Smooth muscle cell (in vitro differentiated cells): ENCODE results near the gene PIP4K2A. TPM values are rescaled to one million over a fixed set of nuclear protein-coding genes. Genes with fewer than 3 reads are reported as not detected.

Experiments
- DNase-seq: peaks from one replicate; lab custom pipeline; 2025; ENCODE audit not compliant: unreplicated experiment; lab: John Stamatoyannopoulos, UW
- H2AFZ ChIP-seq: fragments of 200-600 bp; sonication (generic); 2 replicates; pipeline ENCODE4 v1.6.0; 2016; ENCODE audit warnings: antibody characterized with exemption, low read depth, mild to moderate bottlenecking
- H3F3A ChIP-seq: fragments of 200-600 bp; sonication (generic); 2 replicates; pipeline ENCODE4 v1.6.0; 2017; ENCODE audit warnings: antibody characterized with exemption, low read depth
- H3K27ac ChIP-seq: fragments of 200-600 bp; sonication (generic); 2 replicates; pipeline ENCODE4 v1.5.1; 2016; ENCODE audit warnings: low read depth, mild to moderate bottlenecking
- H3K27me3 ChIP-seq: fragments of 200-600 bp; sonication (generic); 2 replicates; pipeline ENCODE4 v1.6.1; 2016; ENCODE audit warnings: low read depth, mild to moderate bottlenecking
- H3K36me3 ChIP-seq: fragments of 200-600 bp; sonication (generic); 2 replicates; pipeline ENCODE4 v1.5.1; 2016; ENCODE audit warnings: low read depth
- H3K4me1 ChIP-seq: fragments of 200-600 bp; sonication (generic); 2 replicates; pipeline ENCODE4 v1.5.1; 2016; ENCODE audit warnings: low read depth
- H3K4me2 ChIP-seq: fragments of 200-600 bp; sonication (generic); 2 replicates; pipeline ENCODE4 v1.6.0; 2016; ENCODE audit warnings: mild to moderate bottlenecking
- H3K4me3 ChIP-seq: fragments of 200-600 bp; sonication (generic); 2 replicates; pipeline ENCODE4 v1.5.1; 2016; ENCODE audit warnings: mild to moderate bottlenecking
- H3K79me2 ChIP-seq: fragments of 200-600 bp; sonication (generic); 2 replicates; pipeline ENCODE4 v1.6.0; 2016; ENCODE audit warnings: low read depth, mild to moderate bottlenecking
- H3K9ac ChIP-seq: fragments of 200-600 bp; sonication (generic); 2 replicates; pipeline ENCODE4 v1.6.0; 2016; ENCODE audit warnings: low read depth
- H3K9me3 ChIP-seq: fragments of 200-600 bp; sonication (generic); replicated peaks from 2 replicates; pipeline ENCODE4 v1.5.1; 2016; ENCODE audit warnings: low read depth
- H4K20me1 ChIP-seq: fragments of 200-600 bp; sonication (generic); 2 replicates; pipeline ENCODE4 v1.6.0; 2016; ENCODE audit warnings: low read depth
- CTCF ChIP-seq: fragments of 200-600 bp; sonication (generic); IDR thresholded peaks from 2 replicates; pipeline ENCODE4 v1.5.1; 2017; ENCODE audit warnings: borderline replicate concordance, mild to moderate bottlenecking, antibody characterized with exemption; ENCODE audit not compliant: insufficient read depth, poor library complexity, severe bottlenecking
- WGBS: methylation state at CpG from one replicate; pipeline ENCODE4 v1.1.7; 2016; ENCODE audit warnings: low lambda C conversion rate; 5-methylcytosine and 5-hydroxymethylcytosine counted together
- polyA plus RNA-seq: library from polyadenylated mRNA; unstranded; fragments of >200 nt; fragmentation: Nextera tagmentation; extraction: Ambion mirVana; gene quantifications from 2 replicates; pipeline ENCODE4 v1.2.1, GENCODE V29; 2016
- total RNA-seq: library from RNA; depleted of rRNA; stranded (reverse); fragments of >200 nt; gene quantifications from 2 replicates; pipeline ENCODE4 v1.2.3, GENCODE V29; 2014

Gene PIP4K2A
- total and polyA plus RNA-seq, 2 experiments from 2014 or later: 7.5 to 8.9 TPM

- H3K9ac ChIP-seq: no peak overlapping the region
- H2AFZ ChIP-seq: no peak overlapping the region
- H3K27me3 ChIP-seq: no peaks in the 10 kb centered on the region
- 95% methylated on average over 8 of the region's 8 CpGs for WGBS
- peaks cover 8% of the 10 kb centered on the region for H3K4me1 ChIP-seq
- H3K9me3 ChIP-seq: no peaks in the 10 kb centered on the region
- no peak overlapping the region for H3K4me3 ChIP-seq
- H3K4me2 ChIP-seq: peak overlapping the region; percentile 6
- no peaks in the 10 kb centered on the region for H3K36me3 ChIP-seq
- H4K20me1 ChIP-seq: peaks cover 3% of the 10 kb centered on the region
- no peak for DNase-seq
- H3K79me2 ChIP-seq: no peaks in the 10 kb centered on the region
- H3F3A ChIP-seq: no peaks in the 10 kb centered on the region
- TF ChIP-seq CTCF: no peak
- no peak overlapping the region for H3K27ac ChIP-seq
These were observed 58.3 kb downstream of the PIP4K2A start for GRCh38 chr10:22656036-22656435.

GRCh38 chr10:22655312-22655981, 58.9 kb downstream of the PIP4K2A start:
- Histone ChIP-seq H3K4me3 (no peak overlapping the region), H3K27ac (no peak overlapping the region), H4K20me1 (peaks cover 3% of the 10 kb centered on the region), H3K9me3 (no peaks in the 10 kb centered on the region), H3F3A (no peaks in the 10 kb centered on the region), H2AFZ (no peak overlapping the region), H3K4me1 (peaks cover 8% of the 10 kb centered on the region), H3K27me3 (no peaks in the 10 kb centered on the region), H3K36me3 (no peaks in the 10 kb centered on the region), H3K9ac (no peak overlapping the region), H3K79me2 (no peaks in the 10 kb centered on the region), H3K4me2 (peak overlapping the region; percentile 6)
- WGBS: 56% methylated on average over 10 of the region's 10 CpGs
- TF ChIP-seq CTCF: no peak
- no peak for DNase-seq

- WGBS: 86% methylated on average over 6 of the region's 6 CpGs
- H3K4me2 ChIP-seq: no peak overlapping the region
- no peak for DNase-seq
- H3K79me2 ChIP-seq: no peaks in the 10 kb centered on the region
- H3K9ac ChIP-seq: no peak overlapping the region
- no peak overlapping the region for H3K4me3 ChIP-seq
- H3K27me3 ChIP-seq: no peaks in the 10 kb centered on the region
- H4K20me1 ChIP-seq: peaks cover 3% of the 10 kb centered on the region
- no peak overlapping the region for H2AFZ ChIP-seq
- H3K27ac ChIP-seq: no peak overlapping the region
- no peaks in the 10 kb centered on the region for H3K9me3 ChIP-seq
- peaks cover 16% of the 10 kb centered on the region for H3K4me1 ChIP-seq
- H3K36me3 ChIP-seq: no peaks in the 10 kb centered on the region
- no peaks in the 10 kb centered on the region for H3F3A ChIP-seq
- no peak for TF ChIP-seq CTCF
These were observed 61.3 kb downstream of the PIP4K2A start for GRCh38 chr10:22652988-22653481.
